ENCODE results near the gene UQCRHL. TPM values are rescaled to one million over a fixed set of nuclear protein-coding genes. Genes with fewer than 3 reads are reported as not detected.
A peak's percentile ranks its signal among the peaks of the same experiment; 100 is the strongest.
"Not testable (repeated sequence)": the region's sequence is repeated elsewhere in the genome, so short reads cannot be mapped to it uniquely, and the experiment has no call there.

UQCRHL gene
- total RNA-seq, 1 donor from 2014 or later: 2.0 TPM

DNA sequence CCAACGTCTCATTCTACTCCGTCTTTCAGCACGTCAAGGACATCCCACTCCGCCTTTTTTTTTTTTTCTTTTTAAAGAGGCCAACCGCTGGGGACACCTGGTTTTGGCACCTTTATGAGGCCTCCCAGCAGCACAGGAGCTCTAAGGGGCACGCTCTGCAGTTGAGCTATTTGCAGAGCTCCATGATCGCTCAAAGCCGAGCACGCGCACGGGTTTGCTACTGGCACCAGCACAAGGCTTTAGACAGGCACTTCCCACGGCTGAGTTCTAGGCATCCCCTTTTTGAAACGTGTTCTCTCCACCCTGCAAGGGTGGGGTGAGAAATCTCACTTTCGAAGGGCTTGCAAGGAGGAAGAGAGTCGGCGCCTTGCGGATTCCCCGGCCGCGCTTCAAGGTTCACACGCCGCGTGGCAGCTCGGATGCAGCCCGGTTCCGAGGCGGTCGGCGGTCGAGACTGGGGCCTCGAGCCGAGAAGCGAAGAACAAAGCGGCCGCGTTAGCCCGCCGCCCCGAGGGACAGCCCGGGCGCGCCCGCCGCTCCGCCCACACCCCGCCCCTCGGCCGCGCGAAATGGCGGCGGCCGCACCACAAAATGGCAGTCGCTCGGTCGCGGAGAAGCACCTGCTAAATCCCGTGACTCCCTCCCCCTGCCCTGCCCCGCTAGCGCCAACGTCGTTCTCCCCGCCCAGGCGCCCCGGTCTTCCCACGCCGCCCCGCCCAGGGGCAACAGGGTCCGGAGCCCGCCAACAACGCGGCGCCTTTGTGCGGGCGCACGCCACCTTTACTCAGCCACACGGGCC, 27.2 kb upstream of the UQCRHL start:
- DNase-seq: peak; percentile 90
- TF ChIP-seq, protein P1, sequence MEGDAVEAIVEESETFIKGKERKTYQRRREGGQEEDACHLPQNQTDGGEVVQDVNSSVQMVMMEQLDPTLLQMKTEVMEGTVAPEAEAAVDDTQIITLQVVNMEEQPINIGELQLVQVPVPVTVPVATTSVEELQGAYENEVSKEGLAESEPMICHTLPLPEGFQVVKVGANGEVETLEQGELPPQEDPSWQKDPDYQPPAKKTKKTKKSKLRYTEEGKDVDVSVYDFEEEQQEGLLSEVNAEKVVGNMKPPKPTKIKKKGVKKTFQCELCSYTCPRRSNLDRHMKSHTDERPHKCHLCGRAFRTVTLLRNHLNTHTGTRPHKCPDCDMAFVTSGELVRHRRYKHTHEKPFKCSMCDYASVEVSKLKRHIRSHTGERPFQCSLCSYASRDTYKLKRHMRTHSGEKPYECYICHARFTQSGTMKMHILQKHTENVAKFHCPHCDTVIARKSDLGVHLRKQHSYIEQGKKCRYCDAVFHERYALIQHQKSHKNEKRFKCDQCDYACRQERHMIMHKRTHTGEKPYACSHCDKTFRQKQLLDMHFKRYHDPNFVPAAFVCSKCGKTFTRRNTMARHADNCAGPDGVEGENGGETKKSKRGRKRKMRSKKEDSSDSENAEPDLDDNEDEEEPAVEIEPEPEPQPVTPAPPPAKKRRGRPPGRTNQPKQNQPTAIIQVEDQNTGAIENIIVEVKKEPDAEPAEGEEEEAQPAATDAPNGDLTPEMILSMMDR (IDR thresholded peaks at IDR 0.05; ENCODE audit: partially characterized antibody, unreplicated experiment): no peak
- H3K27ac Mint-ChIP-seq (ENCODE audit: unreplicated experiment): peak overlapping the region; percentile 100
- H3K4me3 Mint-ChIP-seq (ENCODE audit: unreplicated experiment): peak overlapping the region; percentile 97
- H3K4me1 Mint-ChIP-seq (ENCODE audit: low read depth, unreplicated experiment): peaks cover 4% of the 10 kb centered on the region
- peaks cover 11% of the 10 kb centered on the region for H3K9me3 Mint-ChIP-seq (ENCODE audit: unreplicated experiment)
- peaks cover 11% of the 10 kb centered on the region for H3K27me3 Mint-ChIP-seq (ENCODE audit: unreplicated experiment)
- H3K36me3 Mint-ChIP-seq (ENCODE audit: unreplicated experiment): no peaks in the 10 kb centered on the region

DNA sequence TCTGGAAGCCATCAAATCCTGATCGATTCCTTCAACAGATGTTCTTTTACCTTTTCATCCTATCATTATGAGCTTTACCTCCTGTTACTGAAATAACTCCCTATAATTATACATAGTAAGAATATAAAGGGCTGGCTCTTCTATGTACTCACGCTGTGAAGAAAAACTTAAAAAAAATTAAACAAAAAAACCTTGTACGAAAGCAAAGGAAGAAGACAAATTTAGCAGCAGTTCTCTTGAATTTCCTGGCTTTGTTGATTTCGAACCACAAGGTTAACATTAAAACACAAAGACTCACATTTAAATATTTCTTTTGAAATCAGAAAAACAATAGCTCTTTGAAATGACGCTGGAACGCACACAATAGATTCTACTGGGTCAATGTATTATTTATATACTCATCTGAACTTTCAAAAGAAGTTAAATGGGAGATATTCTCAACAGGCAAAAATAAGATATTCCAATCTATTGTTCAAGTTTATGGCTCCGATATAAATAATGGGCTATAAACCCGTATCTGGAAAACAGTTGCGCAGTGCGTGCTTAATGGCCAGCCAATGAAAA, 26.5 kb upstream of the UQCRHL start:
- Mint-ChIP-seq H3K9me3 (ENCODE audit: unreplicated experiment) (peaks cover 11% of the 10 kb centered on the region), H3K36me3 (ENCODE audit: unreplicated experiment) (no peaks in the 10 kb centered on the region), H3K27me3 (ENCODE audit: unreplicated experiment) (peaks cover 11% of the 10 kb centered on the region), H3K27ac (ENCODE audit: unreplicated experiment) (peak overlapping the region; percentile 100), H3K4me1 (ENCODE audit: low read depth, unreplicated experiment) (peaks cover 4% of the 10 kb centered on the region), H3K4me3 (ENCODE audit: unreplicated experiment) (peak overlapping the region; percentile 97)
- TF ChIP-seq, protein P1 (IDR thresholded peaks at IDR 0.05; ENCODE audit: partially characterized antibody, unreplicated experiment): no peak
- no peak for DNase-seq

DNA sequence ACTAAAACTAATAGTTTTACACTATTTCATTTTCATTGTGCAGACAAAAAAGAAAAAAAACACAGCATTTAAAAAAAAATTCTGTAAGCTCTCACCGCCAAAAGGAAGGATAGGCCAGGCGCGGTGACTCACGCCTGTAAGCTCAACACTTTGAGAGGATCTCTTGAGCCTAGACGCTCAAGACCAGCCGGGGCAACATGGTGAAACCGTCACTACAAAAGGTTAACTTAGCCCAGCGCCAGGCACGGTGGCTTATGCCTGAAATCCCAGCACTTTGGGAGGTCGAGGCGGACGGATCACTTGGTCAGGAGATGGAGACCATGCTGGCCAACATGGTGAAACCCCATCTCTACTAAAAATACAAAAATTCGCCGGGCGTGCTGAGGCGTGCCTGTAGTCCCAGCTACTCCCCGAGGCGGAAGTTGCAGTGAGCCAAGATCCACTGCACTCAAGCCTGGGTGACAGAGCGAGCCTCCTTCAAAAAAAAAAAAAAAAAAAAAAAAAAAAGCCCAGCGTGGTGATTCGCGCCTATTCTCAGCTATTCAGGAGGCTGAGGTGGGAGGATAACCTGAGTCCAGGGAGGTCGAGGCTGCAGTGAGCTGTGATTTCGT, 25.7 kb upstream of the UQCRHL start:
- Mint-ChIP-seq H3K4me1 (ENCODE audit: low read depth, unreplicated experiment) (peaks cover 4% of the 10 kb centered on the region), H3K27ac (ENCODE audit: unreplicated experiment) (peak overlapping the region; percentile 28), H3K4me3 (ENCODE audit: unreplicated experiment) (peak overlapping the region; percentile 97), H3K9me3 (ENCODE audit: unreplicated experiment) (peaks cover 11% of the 10 kb centered on the region), H3K36me3 (ENCODE audit: unreplicated experiment) (no peaks in the 10 kb centered on the region), H3K27me3 (ENCODE audit: unreplicated experiment) (peaks cover 11% of the 10 kb centered on the region)
- TF ChIP-seq, protein P1 (IDR thresholded peaks at IDR 0.05; ENCODE audit: partially characterized antibody, unreplicated experiment): no peak
- no peak for DNase-seq

DNA sequence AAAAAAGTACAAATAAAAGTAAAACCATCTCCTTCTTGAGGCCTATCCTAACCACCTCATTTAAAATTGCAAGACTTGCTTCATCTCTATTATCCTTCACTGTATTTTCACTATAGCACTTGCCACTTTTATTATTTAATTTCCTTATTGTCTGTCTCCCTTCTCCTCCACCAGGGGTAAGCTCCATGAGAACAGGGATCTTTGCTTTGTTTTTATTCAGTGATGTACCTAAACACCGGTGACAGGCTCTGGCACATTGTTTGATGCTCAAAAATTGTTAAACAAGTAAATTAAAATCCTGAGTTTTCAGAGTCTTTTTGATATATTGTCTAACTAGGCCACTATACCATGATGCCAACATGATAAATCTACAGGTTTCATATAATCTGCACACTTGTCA, 22.8 kb upstream of the UQCRHL start:
- no peak for DNase-seq
- Mint-ChIP-seq H3K27me3 (ENCODE audit: unreplicated experiment) (peaks cover 7% of the 10 kb centered on the region), H3K4me3 (ENCODE audit: unreplicated experiment) (no peak overlapping the region), H3K4me1 (ENCODE audit: low read depth, unreplicated experiment) (peaks cover 4% of the 10 kb centered on the region), H3K36me3 (ENCODE audit: unreplicated experiment) (no peaks in the 10 kb centered on the region), H3K9me3 (ENCODE audit: unreplicated experiment) (peaks cover 5% of the 10 kb centered on the region), H3K27ac (ENCODE audit: unreplicated experiment) (no peak overlapping the region)
- TF ChIP-seq, protein P1 (IDR thresholded peaks at IDR 0.05; ENCODE audit: partially characterized antibody, unreplicated experiment): no peak

DNA sequence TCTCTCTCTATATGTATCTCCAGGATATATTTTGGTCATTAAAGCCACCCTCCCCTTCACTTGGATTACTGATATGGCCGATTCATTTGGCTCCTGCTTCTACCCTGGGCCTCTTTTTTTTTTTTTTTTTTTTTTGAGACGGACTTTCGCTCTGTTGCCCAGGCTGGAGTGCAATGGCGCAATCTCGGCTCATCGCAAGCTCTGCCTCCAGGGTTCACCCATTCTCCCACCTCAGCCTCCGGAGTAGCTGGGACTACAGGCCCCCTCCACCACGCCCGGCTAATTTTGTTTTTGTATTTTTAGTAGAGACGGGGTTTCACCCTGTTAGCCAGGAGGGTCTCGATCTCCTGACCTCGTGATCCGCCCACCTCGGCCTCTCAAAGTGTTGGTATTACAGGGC, 21.5 kb upstream of the UQCRHL start:
- H3K27me3 Mint-ChIP-seq (ENCODE audit: unreplicated experiment); H3K36me3 Mint-ChIP-seq (ENCODE audit: unreplicated experiment); H3K4me3 Mint-ChIP-seq (ENCODE audit: unreplicated experiment); DNase-seq; H3K9me3 Mint-ChIP-seq (ENCODE audit: unreplicated experiment); H3K4me1 Mint-ChIP-seq (ENCODE audit: low read depth, unreplicated experiment); H3K27ac Mint-ChIP-seq (ENCODE audit: unreplicated experiment): not testable (repeated sequence)

DNA sequence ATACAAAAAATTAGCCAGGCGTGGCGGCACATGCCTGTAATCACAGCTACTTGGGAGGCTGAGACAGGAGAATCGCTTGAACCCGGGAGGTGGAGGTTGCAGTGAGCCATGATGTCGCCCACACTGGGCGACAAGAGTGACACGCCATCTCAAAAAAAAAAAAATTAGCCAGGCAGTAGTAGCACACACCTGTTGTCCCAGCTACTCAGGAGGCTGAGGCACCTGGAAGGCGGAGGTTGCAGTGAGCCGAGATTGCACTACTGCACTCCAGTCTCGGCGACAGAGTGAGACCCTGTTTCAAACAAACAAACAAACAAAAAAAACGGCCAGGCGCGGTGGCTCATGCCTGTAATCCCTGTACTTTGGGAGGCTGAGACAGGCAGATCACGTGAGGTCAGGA, 20.1 kb upstream of the UQCRHL start:
- not testable (repeated sequence) for DNase-seq; H3K36me3 Mint-ChIP-seq (ENCODE audit: unreplicated experiment); H3K27me3 Mint-ChIP-seq (ENCODE audit: unreplicated experiment); H3K4me3 Mint-ChIP-seq (ENCODE audit: unreplicated experiment); H3K27ac Mint-ChIP-seq (ENCODE audit: unreplicated experiment); H3K4me1 Mint-ChIP-seq (ENCODE audit: low read depth, unreplicated experiment); H3K9me3 Mint-ChIP-seq (ENCODE audit: unreplicated experiment)
